ENCODE measurements around the gene ABCA2. TPM values are rescaled to one million over a fixed set of nuclear protein-coding genes. Genes with fewer than 3 reads are reported as not detected.
"Not testable (repeated sequence)": the region's sequence is repeated elsewhere in the genome, so short reads cannot be mapped to it uniquely, and the experiment has no call there.

The ABCA2 gene
- total RNA-seq, 1 experiment from 2014 or later, result 4.1 TPM

- no peak for DNase-seq (ENCODE audit: low read depth)
These were observed 36.2 kb upstream of the ABCA2 start for GRCh38 chr9:137064027-137064879.

GRCh38 chr9:137063311-137064026 lies 35.4 kb upstream of the ABCA2 start:
- DNase-seq (ENCODE audit: low read depth), result no peak

DNA sequence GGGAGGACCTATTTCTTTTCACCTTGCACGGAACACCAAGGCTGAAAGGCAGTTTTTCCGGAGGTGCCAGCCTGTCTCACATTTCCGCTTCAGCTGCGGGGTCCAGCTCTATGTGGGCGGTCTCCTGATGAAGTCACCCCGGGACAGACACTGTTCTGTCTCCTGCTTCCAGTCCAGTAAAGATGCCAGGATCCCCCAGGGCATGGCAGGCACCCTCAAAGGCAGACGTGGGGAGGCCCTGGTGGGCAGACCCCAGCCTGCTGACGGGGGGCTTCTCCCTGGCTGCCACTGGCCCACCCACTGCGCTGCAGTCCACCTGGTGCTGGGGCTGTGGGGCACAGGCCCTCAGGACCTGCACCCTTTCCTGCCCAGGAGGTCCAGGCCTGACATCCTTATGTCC lies 34.8 kb upstream of the ABCA2 start:
- not testable (repeated sequence) for DNase-seq (ENCODE audit: low read depth)

DNA sequence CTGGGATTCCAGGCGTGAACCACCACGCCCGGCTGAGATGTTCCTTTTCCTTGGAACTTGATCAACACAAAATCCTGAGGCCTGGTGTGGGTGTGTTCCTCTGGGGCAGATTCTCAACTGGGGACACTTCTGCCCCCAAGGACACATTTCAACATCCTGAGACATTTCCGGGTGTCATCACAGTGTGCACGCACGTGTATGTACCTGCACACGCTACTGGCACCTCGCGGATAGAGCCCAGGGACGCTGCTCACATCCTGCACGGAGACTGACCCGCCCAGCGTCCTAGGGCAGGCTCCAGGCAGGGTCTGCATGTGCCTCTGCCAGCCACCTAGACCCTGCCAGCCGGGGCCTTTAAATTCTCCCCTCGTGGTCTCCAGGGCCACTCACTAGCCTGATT lies 34.3 kb upstream of the ABCA2 start:
- no peak for DNase-seq (ENCODE audit: low read depth)

GRCh38 chr9:137058521-137059234 lies 30.6 kb upstream of the ABCA2 start:
- DNase-seq (ENCODE audit: low read depth), result no peak

DNA sequence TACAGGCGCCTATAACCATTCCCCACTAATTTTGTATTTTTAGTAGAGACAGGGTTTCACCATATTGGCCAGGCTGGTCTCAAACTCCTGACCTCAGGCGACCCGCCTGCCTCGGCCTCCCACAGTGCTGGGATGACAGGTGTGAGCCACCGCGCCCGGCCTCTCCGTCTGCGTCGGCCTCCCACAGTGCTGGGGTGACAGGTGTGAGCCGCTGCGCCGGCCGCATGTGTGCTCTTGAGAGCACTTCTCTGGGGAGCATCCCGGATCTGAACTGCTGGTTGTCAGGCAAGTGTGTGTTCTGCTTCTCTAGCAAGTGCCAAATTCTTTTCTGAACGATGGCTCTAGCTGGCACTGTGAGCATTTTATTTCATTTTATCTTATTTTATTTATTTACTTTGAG lies 29.5 kb upstream of the ABCA2 start:
- DNase-seq (ENCODE audit: low read depth), result no peak

DNA sequence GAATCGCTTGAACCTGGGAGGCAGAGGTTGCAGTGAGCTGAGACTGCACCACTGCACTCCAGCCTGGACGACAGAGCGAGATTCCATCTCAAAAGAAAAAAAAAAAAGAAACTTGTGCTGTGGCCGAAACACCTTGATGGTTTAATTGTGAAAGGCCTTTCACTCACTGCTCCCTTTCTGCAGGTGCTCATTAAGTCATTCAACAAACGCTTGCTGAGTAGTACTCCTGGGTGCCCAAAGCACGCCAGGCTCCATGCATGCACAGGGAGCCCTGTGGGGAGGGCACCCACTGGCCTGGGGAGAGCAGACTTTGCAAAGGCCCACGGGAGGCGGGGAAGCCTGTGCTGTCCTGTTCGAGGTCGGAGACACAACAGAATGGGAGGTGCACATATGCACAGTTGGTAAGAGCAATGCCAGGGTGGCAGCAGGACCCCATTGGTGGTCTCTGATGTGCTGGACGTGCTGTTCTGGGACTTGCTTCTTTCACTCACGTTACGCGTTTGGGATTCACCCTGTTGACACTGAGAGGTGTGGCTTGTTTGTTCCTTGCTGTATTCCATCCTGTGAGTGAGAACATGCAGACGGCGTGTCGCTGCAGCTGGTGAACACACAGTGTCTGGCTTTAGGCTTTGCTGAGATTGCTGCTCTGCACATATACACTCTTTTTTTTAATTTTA lies 28.8 kb upstream of the ABCA2 start:
- no peak for DNase-seq (ENCODE audit: low read depth)

GRCh38 chr9:137055385-137056364 lies 27.6 kb upstream of the ABCA2 start:
- DNase-seq (ENCODE audit: low read depth), result peak; percentile 88

DNA sequence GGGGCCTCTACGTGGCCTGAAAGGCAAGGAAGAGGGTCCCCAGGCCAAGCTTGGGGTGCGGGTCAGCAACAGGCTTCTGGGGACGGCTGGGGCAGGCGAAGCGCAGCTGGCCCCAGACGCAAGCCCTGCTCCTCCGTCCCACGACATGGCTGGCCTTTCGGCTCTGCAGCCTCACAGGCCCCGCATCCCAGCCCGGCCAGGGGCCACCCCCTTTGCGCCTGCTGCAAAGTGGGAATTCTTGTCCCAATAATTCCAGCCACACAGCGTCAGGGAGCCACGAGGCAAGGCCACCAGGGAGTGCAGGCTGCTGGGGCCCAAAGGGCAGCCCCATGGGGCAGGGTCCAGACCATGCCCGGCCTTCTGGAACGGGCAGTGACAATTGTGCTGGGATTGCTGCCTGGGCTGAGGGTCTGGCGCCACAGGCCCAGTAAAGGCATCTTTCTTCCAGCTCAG lies 26.9 kb upstream of the ABCA2 start:
- no peak for DNase-seq (ENCODE audit: low read depth)

GRCh38 chr9:137053944-137054931 lies 26.2 kb upstream of the ABCA2 start, which contains the start of gene ENTPD2:
ENTPD2 (minus strand) TSS chr9:137054061; CDS start chr9:137053997, 64 bp downstream.
- DNase-seq (ENCODE audit: low read depth), result no peak

DNA sequence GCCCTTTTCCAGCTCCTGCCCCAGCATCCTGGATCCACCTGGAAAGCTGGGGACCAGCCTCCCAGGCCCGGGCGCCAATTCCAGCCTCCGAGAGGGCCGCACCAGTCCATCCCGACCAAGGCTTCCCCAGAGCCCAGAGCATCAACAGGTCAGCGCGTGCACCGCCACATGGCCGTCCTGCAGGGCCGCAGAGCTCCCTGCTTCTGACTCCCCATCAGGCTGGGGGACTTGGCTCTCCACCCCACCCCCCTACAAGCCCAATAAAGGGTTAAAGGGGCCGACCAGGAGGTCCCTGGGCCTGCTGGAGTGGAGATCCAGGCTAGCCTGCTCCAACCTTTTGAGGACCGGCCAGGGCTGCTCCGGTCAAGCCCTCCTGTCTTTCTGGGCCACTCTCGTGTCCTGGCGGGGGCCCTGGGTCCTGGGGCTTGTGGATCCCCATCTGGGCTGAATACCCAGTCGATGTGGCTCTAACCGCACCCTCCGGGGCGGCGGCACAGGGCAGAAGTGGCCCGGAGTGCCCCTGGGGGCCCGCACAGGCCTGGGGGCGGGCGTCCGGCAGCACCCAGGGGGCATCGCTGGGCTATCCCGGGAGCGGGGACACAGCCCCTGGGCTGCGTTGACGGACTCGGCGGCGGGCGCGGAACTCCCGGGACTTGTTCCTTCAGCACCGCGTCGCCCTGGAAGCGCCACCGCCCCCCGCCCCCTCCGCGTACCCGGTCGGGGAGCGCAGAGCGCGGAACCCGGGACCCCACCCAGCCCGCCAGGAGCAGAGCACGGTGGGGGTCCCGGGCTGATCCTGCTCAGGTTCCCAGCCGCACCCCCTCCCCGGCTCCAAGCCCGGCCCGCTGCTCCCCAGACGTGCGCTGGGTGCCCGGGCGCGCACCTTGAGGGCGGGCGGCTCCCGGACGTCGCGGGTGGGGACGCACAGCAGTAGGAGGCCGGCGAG lies 25.2 kb upstream of the ABCA2 start:
- no peak for DNase-seq (ENCODE audit: low read depth)

GRCh38 chr9:137052293-137052692 lies 24.3 kb upstream of the ABCA2 start:
- no peak for DNase-seq (ENCODE audit: low read depth)

DNA sequence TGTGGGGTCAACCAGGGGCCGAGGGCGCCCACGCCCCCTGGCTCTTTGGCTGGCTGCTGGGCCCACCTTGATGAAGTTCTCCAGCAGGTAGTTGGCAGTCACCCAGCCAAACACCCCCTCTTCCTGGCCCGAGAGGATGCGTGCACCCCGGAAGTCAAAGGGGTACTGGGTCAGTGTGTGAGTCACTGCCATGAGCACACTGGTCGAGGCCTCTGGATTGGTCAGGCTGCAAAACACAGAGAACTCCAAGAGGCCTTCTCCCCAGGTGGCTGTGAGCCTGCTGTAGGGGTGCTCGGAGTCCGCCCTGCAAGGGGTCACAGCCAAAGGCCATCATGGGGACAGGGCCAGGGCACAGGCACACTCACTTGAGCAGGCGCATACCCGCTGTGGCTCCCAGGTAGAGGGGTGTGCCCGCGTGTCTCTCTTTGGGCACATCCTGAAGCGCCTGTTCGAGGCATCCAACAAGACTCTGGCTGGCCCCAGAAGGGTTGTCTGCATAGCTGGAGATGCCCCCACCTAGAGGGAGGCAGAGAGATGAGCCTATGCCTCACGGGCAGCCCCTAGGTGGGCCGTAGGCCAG lies 23.2 kb upstream of the ABCA2 start:
- no peak for DNase-seq (ENCODE audit: low read depth)

DNA sequence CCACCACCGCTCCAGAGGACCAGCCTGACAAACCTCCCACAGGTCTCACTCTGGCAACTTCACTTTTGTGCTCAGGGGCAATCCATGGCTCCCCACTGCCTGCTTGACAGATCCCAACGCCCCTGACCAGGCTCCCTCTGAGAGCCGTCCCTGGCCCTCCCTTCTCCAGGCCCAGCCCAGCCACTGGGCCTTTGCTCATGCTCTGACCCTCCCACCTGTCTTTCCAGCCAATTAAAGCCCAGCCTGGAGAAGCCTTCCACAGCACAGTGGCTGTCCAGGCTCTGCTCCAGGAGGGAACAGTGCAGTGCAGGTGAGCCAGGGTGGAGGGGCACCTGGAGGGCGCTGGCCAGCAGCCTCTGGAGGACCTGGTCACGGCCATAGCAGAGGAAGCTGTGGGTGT lies 22.5 kb upstream of the ABCA2 start:
- no peak for DNase-seq (ENCODE audit: low read depth)

DNA sequence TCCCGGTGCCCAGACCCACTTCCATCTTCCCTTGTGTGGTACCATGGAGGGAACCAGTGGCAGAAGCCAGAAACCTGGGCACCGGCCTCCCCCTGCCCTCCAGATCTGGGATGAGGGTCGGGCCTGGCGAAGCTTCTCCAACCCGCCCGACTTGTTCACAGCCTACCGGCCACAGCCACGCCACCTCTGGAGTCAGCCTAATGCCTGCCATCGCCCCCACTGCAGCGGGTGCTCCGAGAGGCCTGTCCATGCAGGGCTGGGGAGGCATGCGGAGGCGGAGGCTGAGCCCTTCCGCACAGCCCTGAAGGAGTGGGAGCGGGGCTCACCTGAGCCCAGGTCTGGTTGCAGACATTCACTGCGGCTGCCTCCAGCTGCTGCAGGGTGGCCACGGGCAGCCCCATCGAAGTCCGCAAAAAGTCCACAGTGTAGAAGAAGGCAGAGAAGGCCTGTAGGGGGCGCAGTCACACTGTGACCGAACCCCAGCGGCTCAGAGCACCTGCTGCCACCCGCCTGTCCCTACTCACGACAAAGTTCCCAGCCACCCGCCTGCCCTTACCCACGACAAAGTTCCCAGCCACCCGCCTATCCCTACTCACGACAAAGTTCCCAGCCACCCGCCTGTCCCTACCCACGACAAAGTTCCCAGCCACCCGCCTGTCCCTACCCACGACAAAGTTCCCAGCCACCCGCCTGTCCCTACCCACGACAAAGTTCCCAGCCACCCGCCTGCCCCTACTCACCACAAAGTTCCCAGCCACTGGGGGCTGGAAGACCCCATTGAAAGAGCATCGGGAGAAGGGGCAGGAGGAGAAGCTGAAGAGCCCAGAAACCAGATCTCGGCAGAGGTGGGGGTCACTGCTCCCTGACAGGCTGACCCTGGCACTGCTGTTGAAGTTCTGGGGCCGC lies 21.8 kb upstream of the ABCA2 start:
- peak; percentile 33 for DNase-seq (ENCODE audit: low read depth)

- DNase-seq (ENCODE audit: low read depth), result no peak
These were observed 20.9 kb upstream of the ABCA2 start for GRCh38 chr9:137048655-137049543.

Data from RPMI7951 (cell line).